Mucosa of stomach (tissue), 1 donor: Measurements from ENCODE around the gene BTBD19.
A peak's percentile ranks its signal among the peaks of the same experiment; 100 is the strongest.
"Not testable (repeated sequence)": the region's sequence is repeated elsewhere in the genome, so short reads cannot be mapped to it uniquely, and the experiment has no call there.

Source experiments
- H3K27me3 ChIP-seq: one replicate; pipeline ENCODE4 v1.7.0; 2013; ENCODE audit warnings: mild to moderate bottlenecking, low read length; ENCODE audit not compliant: control insufficient read depth, insufficient read depth
- H3K36me3 ChIP-seq: one replicate; pipeline ENCODE4 v1.7.0; 2013; ENCODE audit warnings: low read length; ENCODE audit not compliant: control insufficient read depth, insufficient read depth
- H3K4me1 ChIP-seq: one replicate; pipeline ENCODE4 v1.7.0; 2013; ENCODE audit warnings: mild to moderate bottlenecking, low read length; ENCODE audit not compliant: control insufficient read depth, insufficient read depth
- H3K4me3 ChIP-seq: one replicate; pipeline ENCODE4 v1.7.0; 2013; ENCODE audit warnings: low read length
- H3K9ac ChIP-seq: one replicate; pipeline ENCODE4 v1.7.0; 2013; ENCODE audit warnings: mild to moderate bottlenecking, low read length, moderate library complexity
- H3K9me3 ChIP-seq: one replicate; pipeline ENCODE4 v1.7.0; 2013; ENCODE audit warnings: mild to moderate bottlenecking, low read length, moderate library complexity; ENCODE audit not compliant: control insufficient read depth
- donor health status: Pancreatic carcinoma.

BTBD19 gene

DNA sequence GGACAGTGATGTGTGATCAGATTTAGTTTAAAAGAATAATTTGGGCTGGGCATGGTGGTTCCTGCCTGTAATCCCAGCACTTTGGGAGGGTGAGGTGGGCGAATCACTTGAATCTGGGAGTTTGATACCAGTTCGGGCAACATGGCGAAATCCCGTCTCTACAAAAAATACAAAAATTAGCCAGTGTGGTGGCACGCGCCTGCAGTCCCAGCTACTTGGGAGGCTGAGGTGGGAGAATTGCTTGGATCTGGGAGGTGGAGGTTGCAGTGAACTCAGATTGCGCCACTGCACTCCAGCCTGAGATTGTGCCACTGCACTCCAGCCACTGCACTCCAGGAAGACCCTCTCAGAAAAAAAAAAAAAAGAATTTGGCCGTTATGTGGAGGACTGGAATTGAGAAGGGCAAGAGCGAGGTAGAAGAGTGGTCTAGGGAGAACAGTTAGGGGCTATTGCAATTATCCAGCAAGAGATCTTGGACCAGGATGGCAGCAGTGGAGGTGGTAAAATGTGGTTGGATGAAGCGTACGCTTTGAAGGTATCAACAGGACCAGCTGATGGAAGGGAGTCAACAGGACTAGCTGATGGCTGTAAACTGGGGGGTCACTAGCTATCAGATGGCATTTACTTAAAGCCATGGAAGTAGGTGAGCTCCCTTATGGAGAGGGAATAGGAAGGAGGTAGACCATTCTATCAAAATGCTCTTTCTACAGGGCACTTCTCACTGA lies 9.6 kb downstream of the BTBD19 start:
- Histone ChIP-seq H3K4me3 (no peak overlapping the region), H3K9me3 (no peaks in the 10 kb centered on the region), H3K36me3 (no peaks in the 10 kb centered on the region), H3K27me3 (no peaks in the 10 kb centered on the region), H3K4me1 (peaks cover 33% of the 10 kb centered on the region), H3K9ac (no peak overlapping the region)

DNA sequence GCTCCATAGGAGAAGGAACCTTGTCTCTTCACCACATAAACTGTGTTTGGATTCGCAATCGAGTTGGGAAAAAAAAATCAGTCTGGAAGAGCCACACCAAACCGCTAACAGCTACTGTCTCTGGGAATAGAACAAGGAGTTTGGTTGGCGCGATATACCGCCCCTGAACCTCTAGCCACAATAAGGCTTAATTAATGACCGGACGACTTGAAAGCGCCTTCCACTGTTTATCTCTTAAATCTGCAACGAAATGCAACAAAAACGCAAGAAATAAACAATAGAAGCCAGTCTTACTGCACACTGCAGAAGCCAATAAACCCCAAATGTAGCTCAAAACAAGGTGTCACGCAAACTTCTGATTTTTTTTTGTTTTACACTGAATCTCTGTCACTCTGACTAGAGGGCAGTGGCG lies 10.9 kb downstream of the BTBD19 start:
- Histone ChIP-seq H3K9me3 (no peaks in the 10 kb centered on the region), H3K9ac (peak overlapping the region; percentile 95), H3K4me1 (peaks cover 33% of the 10 kb centered on the region), H3K36me3 (no peaks in the 10 kb centered on the region), H3K27me3 (no peaks in the 10 kb centered on the region), H3K4me3 (peak overlapping the region; percentile 54)

DNA sequence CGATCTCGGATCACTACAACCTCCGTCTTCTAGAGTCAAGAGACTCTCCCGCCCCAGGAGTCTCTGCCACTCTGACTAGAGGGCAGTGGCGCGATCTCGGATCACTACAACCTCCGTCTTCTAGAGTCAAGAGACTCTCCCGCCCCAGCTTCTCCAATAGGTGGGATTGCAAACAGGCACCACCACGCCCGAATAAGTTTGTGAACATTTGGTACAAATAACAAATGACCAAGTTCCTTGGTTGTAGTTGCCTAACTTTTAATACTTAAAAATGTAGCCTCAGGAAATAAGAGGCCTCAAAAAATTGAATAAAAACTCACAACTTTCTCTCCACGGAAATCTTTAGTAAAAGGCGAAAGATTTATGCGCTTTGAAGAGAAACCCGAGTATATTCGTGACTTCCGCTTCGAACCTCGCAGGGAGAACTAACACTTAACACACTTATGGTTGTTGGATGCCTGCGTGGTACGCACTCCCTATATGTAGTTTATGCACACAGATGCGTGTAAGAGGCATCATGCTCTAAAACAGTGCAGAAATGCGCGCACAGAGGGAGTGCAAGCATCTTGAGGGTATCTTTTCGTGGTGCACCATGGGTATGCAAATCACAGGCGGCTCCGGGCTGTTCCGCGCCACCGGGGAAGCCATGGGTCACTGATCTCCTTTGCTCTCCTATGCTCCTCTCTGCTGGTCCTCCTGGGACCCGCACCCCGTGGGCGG lies 11.4 kb downstream of the BTBD19 start:
- H3K4me3 ChIP-seq = peak overlapping the region; percentile 80
- no peaks in the 10 kb centered on the region for H3K27me3 ChIP-seq
- H3K9me3 ChIP-seq = no peaks in the 10 kb centered on the region
- H3K4me1 ChIP-seq = peaks cover 30% of the 10 kb centered on the region
- no peaks in the 10 kb centered on the region for H3K36me3 ChIP-seq
- H3K9ac ChIP-seq = peak overlapping the region; percentile 95

DNA sequence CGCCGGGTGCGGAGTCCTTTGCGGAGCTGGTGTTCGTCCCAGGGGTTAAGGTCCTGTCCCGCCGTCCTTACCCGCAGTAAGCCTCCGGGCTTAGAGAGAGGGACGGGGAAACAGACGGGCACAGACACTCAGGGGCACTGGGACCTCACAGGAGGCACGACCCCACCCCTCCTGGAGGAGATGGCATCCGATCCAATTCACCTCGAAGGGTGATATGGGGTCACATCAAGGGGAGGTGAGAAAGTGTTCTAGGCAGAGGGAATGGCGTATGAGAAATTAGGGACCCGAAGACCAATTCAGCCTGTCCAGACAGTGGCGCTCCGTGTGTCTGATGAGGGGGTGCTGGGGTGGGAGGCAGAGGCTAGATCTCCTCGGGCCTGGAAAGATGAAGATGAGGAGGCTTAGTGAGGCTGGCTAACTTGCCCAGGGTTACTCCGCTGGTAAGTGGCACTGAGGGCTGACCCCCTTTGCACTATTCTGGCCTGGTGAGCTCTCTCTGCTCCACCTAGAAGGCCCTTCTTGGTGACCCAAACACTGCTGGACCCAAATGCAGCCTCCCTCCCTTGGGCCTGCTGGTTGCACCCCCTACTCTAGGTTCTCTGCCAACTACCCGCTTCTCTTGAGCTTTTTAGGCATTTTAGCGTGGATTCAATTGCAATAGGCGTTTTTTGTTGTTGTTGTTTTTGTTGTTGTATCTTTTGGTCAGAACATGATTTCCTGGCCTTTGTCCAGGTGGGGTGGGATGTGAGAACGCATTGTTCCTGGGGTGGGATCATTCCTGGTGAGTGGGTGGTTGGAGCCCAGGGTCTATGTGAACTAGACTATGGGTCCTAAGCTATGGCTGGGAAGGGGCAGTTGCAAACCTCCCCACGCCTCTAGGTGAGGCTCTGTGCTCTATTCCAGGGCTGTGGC lies 12.3 kb downstream of the BTBD19 start:
- Histone ChIP-seq H3K27me3 (no peaks in the 10 kb centered on the region), H3K36me3 (no peaks in the 10 kb centered on the region), H3K9ac (peak overlapping the region; percentile 95), H3K9me3 (no peaks in the 10 kb centered on the region), H3K4me3 (peak overlapping the region; percentile 80), H3K4me1 (peaks cover 22% of the 10 kb centered on the region)

DNA sequence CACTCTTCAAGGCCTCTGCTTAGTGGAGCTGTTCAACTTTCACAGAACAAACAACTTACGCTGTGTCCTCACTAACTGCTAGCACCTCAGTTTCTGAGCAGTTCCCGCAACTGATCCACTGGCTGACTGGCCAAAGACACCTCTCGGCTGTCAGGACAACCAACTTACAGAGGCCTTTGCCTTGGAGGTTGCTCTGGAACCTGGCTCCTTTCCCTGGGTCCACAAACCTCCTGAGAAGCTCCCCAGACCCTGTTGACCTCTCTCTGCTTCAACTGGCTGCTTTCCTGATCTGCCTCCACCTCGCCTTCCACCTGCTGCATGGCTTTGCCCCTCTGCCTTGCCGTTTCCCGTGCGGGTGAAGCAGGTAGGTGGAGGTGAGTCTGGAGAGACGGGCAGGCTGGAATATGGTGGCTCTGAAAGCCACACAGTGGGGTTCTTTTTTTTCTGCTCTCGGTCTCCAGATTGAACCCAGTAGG lies 13.0 kb downstream of the BTBD19 start:
- H3K9ac ChIP-seq = peak overlapping the region; percentile 95
- no peaks in the 10 kb centered on the region for H3K9me3 ChIP-seq
- peaks cover 21% of the 10 kb centered on the region for H3K4me1 ChIP-seq
- H3K36me3 ChIP-seq = no peaks in the 10 kb centered on the region
- no peak overlapping the region for H3K4me3 ChIP-seq
- no peaks in the 10 kb centered on the region for H3K27me3 ChIP-seq

DNA sequence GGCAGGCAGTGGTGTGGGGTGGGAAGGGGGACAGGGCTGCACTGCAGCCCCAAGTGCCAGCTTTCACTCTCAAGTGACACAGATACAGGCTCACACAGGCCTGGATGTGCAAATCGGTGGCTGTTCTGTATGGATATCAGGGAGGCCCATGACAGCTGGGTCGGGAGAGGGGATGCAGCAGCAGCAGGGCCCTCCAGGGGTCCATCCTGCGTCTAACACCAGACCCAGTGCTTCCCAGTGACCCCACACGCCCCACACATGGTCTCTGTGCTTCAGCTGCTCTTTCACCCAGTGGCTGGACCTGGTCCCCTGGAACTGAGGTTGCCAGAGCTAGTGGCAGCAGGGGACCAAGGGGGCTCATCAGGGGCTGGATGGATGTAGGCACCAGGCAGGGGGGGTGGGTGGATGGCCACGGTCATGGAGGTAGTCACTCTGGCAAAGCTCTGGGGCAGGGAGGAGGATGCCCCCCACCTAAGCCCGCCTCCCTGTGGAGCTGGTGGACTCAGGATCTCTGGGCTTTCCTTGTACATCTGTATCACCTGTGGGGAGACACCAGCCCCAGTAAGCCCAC lies 13.9 kb downstream of the BTBD19 start:
- Histone ChIP-seq H3K4me1 (peaks cover 21% of the 10 kb centered on the region), H3K9ac (no peak overlapping the region), H3K4me3 (no peak overlapping the region), H3K36me3 (no peaks in the 10 kb centered on the region), H3K27me3 (no peaks in the 10 kb centered on the region), H3K9me3 (no peaks in the 10 kb centered on the region)

DNA sequence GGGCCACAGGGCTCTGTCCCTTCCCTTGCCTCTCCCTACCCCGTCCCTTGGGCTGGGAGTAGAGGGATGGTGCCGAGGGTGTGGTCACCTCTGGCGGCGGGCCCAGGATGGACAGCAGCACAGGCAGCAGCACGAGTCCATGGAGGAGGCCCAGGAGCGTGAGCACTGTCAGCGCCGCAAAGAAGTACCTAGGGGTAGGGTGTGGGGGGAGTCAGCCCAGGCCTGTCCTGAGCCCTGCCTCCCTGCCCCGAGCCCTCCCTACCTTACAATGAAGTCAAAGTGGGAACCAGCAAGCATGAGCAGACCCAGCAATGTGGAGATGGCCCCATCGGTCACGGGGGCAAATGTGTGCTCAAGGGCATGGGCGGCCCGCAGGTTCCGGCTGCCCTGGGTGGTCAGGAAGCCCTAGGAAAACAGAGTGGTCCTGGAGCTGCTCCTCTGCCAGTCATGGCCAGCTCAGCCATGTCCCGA lies 14.7 kb downstream of the BTBD19 start:
- Histone ChIP-seq H3K9me3 (no peaks in the 10 kb centered on the region), H3K4me3 (no peak overlapping the region), H3K36me3 (no peaks in the 10 kb centered on the region), H3K27me3 (no peaks in the 10 kb centered on the region), H3K4me1 (peaks cover 21% of the 10 kb centered on the region), H3K9ac (no peak overlapping the region)

DNA sequence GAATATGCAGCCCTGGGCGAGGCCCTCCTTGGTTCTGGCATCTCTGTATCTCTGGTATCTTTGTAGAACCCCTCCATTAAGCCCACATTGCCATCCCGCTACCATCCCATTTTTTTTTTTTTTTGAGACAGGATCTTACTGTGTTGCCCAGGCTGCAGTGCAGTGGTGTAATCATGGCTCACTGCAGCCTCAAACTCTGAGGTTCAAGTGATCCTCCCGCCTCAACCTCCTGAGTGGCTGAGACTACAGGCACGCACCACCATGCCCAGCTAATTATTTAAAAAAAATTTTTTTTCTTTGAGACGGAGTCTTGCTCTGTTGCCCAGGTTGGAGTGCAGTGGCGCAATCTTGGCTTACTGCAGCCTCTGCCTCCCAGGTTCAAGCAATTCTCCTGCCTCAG lies 16.1 kb downstream of the BTBD19 start:
- H3K9ac ChIP-seq, H3K36me3 ChIP-seq, H3K9me3 ChIP-seq, H3K27me3 ChIP-seq, H3K4me3 ChIP-seq: not testable (repeated sequence)
- peaks cover 16% of the 10 kb centered on the region for H3K4me1 ChIP-seq

DNA sequence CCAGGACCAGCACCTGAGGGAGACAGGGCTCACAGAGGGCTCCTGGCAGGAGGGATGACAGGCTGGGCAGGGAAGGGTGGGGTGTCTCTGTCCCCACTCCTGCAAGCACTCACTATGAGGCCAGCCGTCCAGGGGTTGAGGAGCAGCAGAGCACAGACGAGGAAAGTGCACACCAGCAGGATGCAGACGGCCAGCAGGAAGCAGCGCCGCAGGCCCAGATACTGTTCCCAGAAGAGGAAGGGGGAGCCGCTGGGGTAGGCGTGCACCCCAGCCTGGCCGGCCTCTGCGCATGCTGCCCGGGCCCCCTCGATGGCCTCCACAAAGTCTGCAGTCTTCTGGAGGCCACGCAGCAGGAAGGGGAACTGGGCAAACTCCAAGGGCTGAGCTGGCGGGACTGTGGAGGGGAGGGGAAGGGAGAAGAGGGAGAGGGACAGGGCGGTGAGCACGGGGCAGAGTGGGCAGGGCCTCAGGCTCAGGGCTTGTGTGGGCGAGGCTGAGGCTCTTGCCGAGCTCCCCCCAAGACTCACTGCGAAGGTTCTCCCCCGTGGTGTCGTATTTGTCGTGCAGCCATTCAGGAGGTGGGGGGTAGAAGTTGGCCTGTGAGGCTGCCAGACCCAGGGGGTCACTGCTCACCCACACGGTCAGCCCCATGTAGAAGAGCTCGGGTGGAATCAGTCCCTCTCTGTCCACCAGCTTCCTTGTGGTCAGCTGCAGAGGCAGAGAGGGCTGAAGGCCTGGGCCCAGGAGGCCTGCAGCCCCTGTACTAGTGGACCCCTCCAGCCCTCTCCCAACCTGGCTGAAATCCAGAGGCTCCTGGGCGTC lies 18.3 kb downstream of the BTBD19 start:
- Histone ChIP-seq H3K9me3 (no peaks in the 10 kb centered on the region), H3K9ac (no peak overlapping the region), H3K27me3 (no peaks in the 10 kb centered on the region), H3K4me1 (no peaks in the 10 kb centered on the region), H3K36me3 (no peaks in the 10 kb centered on the region), H3K4me3 (no peak overlapping the region)

DNA sequence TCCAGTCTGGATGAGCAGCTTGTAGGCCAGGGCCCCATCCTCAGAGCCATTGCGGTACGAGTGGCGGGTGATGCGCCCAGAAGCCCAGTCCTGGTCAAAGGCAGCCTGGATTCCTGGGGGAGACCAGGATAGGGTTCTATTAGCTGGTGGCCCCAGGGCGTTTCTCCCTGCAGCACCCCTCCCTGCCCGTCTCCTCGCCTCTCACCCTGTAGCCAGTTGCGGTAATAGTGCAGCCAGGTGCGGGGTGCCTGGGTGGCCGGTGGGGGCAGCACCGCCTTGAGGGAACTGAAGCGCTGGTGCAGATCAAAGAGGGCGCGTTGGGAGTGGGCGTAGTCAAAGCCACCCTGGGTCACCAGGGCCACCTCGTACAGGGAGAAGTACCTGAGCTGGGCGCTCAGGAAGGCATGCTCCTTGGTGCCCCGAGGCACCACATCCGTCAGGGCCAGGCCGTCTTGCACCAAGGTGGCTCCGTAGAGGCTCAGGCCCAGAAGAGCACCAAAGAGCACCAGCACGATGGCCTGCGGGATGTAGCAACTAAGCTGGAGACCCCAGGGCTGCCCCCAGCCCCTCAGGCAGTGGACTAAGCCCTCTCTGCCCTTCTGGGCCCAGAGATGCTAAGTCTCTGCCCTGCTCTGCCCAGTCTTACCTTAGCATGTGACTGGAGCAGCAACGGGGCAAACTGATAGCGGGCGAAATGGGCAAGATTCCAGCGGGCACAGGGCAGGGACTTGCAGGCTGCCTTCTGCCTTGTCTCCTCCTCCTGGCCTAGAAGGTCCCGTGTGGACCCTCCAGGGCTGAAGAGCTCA lies 19.1 kb downstream of the BTBD19 start:
- Histone ChIP-seq H3K36me3 (no peaks in the 10 kb centered on the region), H3K4me3 (no peak overlapping the region), H3K9ac (no peak overlapping the region), H3K9me3 (no peaks in the 10 kb centered on the region), H3K4me1 (no peaks in the 10 kb centered on the region), H3K27me3 (no peaks in the 10 kb centered on the region)
